Pulmonary artery endothelial cell (primary cell): ENCODE measurements around the gene CDC45. TPM values are rescaled to one million over a fixed set of nuclear protein-coding genes. Genes with fewer than 3 reads are reported as not detected.

Experiments used
- DNase-seq: peaks from one replicate; pipeline ENCODE4 v3.0.0-alpha.2; 2011; ENCODE audit warnings: low read depth, low spot score
- total RNA-seq: library from RNA; depleted of rRNA; stranded (reverse); fragments of >200 nt; gene quantifications from 2 replicates; pipeline ENCODE4 v1.2.3, GENCODE V29; 2014

Gene CDC45
- total RNA-seq, 1 donor from 2014 or later = 30.7 TPM

DNA sequence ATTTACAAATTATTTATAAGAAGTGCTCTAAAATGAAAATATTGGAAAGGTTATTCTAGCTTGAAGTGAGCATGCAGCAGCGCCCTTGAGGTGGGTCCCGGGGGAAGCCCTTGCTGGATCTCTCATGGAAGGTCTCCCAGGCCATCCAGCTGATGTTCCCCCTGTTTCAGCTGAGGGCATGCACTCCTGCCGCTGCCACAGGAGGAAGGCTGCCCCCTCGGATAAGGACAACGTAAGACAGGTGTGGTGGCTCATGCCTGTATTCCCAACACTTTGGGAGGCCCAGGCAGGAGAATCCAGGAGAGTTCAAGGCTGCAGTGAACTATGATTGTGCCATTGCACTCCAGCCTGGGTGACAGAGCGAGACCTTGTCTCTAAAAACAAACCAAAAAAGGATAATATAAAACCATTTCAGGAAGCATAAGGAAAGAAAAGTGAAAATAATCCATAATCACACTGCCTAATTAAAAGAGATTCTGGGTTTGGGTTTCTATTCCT is 15.0 kb downstream of the CDC45 start:
- no peak for DNase-seq

DNA sequence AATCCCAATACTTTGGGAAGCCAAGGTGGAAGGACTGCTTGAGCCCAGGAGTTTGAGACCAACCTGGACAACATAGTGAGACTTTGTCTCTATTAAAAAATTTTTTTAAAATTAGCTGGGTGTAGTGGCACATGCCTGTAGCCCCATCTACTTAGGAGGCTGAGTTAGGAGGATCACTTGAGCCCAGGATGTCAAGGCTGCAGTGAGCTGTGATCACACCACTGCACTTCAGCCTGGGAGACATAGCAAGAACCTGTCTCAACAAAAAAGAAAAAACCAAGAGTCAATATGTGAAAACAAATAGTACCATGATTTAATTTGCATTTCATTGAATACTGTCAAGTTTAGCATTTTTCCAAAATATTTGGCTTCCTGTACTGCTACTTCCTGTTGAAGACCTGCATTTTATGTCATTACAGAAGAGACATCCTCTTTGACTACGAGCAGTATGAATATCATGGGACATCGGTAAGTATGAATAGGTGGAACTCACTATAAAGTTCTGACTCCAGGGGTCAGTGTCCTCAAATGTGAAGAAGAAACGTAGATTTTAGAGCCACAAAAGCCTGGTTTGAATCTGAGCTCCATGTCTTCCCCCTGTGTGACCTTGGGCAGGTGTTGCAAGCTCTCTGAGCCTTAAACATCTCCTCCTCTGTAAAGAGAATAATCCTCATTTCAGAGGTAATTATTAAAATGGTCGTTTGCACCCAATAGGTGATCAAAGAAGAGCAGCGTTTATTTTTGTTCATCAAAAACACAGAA is 16.0 kb downstream of the CDC45 start:
- peak; percentile 26 for DNase-seq

DNA sequence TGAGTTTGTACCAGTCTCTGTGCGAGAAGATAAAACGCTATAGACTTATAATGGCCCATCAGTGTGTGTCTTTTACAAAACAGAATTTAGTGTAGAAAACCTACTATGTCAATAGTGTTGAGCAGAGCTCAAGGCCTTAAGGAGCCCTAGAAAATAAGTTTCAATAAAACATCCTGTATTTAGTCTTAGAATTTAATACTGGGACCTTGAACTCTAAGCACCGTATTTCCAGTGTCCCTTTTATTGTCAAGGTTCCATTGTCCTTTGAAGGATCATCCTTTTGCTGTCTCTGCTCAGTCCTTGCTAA is 16.6 kb downstream of the CDC45 start:
- DNase-seq = no peak

DNA sequence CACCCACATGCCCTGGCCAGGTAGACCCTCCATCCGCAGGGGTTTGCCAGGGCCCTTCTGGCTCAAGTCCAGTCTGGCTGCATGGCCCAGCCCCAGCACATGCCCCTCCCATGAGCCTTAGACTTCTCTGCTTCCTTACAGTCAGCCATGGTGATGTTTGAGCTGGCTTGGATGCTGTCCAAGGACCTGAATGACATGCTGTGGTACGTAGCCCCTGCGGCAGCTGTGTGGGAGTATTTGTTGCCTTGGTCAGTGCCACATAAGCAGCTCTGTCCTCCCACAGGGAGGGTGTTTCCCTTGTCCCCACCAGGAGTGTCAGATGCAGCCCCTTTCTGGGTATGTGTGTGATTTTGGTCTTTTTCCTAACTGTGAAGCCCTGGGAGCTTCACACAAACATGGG is 17.5 kb downstream of the CDC45 start:
- peak; percentile 54 for DNase-seq

DNA sequence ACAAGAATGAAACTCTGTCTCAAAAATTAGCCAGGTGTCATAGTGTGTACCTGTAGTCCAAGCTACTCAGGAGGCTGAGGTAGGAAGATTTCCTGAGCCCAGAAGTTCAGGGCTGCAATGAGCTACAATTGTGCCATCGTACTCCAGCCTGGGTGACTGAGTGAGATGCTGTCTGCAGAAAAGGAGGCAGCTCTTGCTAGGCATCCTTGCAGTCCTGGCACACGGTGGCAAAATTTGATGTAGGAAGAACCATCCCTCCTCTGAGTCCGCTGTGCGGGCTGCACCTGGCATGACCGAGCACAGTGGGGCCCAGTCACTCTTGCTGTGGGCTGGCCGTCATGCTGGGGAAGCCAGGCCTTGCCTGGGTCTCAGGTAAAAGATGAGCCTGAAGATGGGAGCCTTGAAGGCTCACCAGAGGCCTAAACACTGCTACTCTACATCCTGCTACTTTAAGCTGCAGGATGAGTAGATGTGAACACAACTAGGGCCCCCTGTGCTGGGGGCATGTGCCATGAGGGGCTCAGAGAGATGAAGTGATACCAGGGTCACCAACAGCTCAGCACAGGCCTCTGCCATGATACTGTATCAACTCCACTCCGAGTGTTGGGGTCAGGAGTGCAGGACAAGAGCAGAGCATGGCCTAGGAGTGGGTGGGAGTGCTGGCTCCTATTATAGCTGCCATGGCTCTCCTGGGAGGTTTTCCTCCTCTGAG is 18.6 kb downstream of the CDC45 start:
- DNase-seq = no peak

DNA sequence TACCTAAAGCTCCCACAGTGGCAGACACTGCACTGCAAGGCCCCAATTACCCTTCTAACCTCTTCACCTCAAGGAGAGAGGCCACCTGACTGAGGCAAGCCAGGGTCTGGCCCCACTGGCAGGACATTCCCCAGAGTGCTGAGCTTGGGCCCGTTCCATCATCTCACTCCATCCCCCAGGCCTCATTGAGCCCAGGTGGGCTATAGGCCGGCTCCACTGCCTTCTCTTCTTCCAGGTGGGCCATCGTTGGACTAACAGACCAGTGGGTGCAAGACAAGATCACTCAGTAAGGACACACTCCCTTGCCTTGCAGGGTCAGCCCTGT is 19.1 kb downstream of the CDC45 start:
- no peak for DNase-seq

DNA sequence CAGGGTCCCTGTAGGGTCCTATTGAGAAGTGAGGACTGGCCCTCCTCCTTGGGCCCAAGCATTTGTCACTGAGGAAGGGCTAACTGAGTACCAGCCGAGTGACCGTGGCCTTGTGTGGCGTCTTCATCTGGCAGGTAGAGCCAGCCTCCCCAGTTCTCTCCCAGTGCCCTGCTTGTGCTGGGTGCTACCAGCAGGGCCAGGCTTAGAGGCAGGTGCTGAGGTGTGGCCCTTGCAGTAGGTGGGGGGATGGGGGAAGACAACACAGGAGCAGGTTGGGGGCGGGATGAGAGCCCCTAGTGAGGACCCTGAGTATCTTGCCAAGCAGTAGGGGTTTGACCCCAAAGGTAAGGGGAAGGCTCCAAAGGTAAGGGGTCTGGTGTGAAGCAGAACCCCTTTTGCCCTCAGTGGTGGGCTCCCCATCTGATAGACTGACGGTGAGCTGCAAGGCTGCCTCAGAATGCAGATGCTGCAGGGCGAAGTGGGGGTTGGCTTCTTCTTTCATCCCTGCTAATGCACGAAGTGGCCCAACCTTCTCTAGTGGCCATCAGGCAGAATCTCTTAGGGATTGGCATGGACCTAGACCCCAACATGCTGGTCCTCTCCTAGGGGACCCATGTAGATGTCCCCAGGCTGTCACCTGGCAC is 19.6 kb downstream of the CDC45 start:
- DNase-seq = no peak

DNA sequence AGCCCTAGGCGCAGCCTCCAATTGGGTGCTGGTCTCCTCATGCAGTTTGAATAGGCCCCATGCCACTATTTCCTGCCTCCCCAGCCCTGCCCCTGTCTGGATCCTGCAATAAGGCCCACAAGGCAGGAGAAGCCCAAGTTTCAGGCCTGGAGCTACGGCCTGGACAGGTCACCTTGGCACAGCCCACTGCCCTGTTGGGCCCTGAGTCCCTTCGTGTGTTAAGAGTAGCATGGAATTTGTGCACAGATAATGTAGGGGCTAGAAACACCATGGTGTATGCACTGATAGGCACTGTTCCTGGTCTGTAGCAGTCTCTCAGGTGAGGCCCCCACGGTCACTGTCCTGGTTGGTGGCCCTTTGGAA is 20.1 kb downstream of the CDC45 start:
- DNase-seq = no peak

DNA sequence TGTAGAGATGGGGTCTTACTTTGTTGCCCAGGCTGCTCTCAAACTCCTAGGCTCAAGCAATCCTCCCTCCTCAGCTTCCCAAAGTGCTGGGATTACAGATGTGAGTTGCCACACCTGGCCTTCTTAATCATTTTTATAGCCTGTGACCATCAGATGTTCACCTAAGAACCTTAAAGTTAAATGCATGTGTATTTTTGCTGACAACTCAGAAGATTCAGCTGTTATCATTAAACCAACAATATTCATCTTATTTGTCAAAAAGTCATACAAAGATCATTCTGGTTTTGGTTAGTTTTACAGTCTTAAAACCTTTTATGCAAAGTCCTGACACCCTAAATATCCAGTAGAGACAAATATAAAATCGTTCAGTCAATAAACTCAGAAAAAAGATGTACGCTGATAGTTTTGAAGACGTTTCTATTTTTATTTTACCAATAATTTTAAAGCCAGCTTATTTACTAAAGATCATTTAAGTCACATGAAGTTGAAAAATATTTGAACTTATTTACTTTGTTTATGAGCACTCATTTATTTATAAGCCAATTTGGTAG is 22.3 kb downstream of the CDC45 start:
- no peak for DNase-seq

DNA sequence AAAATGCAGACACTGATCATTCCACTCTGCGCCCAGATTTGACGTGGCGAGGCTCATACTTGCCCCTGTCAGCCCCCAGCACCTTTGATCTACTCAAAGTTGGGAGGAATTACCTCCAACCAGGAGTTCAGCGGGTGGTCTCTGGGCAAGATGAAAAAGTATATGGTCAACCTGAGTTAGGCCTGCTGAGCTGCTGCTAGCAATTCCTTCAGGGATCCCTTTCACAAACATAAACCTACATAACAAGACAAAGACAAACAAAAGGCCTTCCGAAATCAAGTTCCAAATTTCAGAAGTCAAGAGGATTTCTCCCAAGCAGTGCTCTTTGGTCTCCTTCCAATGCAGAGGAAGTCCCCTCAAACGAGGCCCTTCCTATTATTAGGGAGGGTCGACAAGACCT is 23.6 kb downstream of the CDC45 start:
- no peak for DNase-seq

DNA sequence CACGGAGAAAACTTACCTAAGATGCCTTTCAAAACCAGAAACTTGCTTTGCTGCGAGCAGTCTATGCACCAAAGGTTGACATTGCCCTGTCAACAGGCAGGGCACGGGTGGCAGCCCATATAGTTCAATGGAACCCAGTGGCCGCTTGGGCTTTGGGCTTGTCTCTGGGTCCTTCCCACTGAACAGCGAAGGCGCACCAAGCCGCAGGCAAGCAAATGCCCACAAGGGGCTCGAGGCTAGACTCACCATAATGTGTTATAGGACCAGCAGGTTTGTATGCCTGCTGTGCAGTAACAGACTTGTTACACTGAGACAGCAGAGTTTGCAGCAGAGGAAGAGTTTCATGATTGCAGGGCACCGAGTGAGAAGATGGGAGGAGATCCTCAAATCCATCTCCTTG is 24.1 kb downstream of the CDC45 start:
- DNase-seq = no peak

DNA sequence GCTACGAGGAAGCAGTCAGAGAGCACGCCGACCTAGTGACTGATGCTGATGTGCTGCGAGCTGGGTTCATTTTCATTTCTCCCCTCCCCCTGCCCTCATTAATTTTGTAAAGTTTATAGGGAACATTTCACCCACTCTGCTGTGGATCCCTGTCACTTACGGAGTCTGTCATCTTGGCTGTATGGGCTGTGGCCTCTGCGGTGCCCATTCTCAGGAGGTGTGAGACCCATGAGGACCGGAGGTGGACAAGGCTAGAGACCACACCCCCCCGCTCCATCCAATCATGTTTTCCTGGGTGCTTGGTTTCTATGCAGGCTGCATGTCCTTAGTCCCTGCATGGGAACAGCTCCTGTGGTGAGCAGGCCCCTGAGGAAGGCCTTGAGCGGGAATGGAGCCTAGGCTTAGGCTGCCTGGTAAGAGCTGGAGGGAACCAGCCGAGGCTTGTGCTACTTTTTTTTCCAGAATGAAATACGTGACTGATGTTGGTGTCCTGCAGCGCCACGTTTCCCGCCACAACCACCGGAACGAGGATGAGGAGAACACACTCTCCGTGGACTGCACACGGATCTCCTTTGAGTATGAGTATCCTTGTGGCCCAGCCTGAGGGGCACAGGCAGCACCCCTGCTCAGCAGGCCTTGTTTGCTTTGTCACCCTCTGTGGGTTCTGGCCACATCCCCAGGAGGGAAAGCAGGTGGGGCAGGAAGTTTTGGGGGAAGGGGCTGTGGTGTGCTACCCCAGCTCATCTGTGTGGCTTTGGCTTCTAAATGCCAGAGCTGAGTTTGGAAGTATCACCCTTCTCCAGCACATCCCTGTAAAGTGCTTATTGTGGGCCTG is 25.4 kb downstream of the CDC45 start:
- no peak for DNase-seq

DNA sequence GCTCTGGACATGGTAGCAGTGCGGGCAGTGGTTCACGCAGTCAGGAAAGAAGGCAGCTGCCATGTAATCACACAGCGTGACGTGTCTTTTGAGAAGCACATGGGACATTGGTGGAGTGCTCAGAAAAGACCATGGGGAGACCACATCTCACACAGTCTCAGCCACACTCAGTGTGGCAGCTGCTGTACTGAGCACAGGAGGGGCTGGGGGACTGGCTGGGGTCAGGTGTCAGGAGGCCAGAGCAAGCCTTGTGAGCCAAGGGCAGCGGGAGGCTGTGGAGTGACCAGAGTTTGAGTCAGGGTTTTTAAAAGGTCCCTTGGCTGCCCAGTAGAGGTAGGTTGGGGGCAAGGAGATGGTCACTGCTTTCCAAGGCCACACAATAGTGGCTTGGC is 26.0 kb downstream of the CDC45 start:
- no peak for DNase-seq

DNA sequence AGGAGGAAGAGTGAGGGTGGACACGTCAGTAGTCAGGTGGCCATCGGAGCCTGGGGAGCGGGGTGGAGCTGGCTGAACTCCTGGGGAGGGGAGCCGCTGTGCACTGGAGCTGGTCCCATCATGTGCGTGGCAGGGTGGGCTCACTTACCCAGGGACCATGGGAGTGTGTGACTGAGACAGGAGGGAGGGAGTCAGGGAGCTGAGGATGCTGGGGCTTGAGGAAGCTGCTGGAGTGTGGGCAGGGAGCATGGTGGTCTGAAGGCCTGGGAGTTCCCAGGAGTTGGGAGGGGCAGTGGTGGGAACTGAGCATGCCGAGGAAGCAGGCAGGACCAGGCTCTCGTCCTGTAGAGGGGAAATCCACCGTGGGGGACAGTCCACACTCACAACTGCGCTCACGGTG is 26.5 kb downstream of the CDC45 start:
- DNase-seq = no peak

DNA sequence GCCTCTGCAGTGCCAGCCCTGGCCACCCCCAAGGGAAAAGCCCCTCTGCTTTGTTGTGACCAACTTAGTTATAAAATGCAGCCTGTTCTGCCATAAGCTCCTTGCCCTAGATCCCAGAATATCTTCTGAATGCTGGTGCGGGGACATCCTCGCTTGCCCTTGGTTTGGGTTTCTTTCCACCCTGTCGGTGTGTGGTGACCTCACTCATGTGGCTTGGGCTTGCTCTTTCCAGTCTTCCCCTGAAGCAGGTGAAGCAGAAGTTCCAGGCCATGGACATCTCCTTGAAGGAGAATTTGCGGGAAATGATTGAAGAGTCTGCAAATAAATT is 27.8 kb downstream of the CDC45 start:
- no peak for DNase-seq

DNA sequence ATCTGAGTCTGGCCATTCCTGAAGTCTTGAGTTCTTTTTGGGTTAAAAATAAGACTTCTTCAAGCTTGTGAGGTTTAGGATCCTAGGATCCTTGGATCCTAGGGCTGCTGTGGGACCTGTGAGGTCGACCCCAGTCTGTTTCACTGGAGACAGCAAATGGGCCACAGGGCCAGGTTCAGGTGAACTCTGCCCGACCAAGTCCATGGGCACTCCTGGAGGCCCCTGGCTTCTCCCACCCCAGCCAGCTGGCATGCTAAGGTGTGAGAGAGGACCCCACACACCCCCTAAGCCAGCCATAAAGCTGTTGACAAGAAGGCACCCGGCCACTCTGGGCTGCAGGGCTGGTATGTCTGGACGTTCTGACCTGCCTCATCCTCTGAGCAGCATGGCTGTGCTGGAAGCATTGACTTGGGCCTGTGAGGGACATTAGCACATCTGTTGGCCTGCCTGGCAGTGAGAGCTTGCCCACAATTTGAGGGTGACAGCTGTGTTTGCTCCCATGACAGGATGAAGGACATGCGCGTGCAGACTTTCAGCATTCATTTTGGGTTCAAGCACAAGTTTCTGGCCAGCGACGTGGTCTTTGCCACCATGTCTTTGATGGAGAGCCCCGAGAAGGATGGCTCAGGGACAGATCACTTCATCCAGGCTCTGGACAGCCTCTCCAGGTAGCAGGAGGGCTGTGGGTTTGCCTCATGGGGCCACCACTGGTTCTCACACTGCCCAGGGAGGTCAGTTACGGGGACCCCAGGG is 28.5 kb downstream of the CDC45 start:
- no peak for DNase-seq

DNA sequence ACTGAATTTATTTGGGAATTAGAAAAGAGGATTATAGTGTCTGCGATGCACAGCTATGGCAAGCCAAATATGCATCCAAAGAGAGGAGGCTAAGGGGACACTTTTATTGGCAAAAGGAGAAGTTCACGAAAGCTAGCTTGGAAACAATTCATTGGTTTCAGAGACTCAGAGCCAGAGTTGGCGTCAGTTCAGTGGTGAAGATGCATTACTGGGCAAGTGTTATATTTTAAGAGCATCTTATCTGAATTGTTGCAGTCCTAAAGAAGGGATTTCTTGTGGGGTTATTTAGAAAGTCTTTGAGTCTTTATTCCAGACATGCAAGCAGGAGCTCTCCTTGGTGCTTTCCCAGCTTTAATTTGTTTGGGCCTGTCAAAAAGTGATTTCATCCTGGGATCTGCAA is 29.5 kb downstream of the CDC45 start:
- DNase-seq = no peak

DNA sequence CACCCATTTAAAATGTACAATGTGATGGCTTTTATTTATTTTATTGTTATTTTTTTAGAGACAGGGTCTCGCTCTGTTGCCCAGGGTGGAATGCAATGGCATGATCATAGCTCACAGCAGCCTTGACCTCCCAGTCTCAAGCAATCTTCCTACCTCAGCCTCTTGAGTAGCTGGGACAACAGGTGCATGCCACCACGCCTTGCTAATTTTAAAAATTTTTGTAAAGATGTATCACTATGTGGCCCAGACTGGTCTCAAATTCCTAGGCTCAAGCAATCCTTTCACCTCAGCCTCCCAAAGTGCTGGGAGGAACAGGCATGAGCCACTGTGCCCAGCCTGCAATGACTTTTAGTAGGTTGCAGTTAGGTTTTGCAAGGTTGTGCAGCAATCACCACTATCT is 30.2 kb downstream of the CDC45 start:
- DNase-seq = no peak

DNA sequence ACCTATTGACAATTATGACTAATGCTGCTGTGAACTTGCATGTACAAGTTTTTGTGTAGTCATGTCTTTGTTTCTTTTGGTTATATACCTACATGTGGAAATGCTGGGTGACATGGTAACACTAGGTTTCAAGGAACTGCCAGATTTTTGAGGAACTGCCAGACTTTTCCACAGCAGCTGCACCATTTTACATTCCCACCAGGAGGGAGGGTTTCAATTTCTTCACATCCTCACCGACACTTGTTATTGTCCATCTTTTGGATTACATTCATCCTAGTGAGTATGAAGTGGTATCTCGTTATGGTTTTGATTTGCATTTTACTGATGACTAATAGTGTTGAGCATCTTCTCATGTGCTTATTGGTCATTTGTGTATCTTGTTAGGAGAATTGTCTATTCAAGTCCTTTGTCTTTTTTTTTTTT is 31.2 kb downstream of the CDC45 start:
- DNase-seq = no peak

DNA sequence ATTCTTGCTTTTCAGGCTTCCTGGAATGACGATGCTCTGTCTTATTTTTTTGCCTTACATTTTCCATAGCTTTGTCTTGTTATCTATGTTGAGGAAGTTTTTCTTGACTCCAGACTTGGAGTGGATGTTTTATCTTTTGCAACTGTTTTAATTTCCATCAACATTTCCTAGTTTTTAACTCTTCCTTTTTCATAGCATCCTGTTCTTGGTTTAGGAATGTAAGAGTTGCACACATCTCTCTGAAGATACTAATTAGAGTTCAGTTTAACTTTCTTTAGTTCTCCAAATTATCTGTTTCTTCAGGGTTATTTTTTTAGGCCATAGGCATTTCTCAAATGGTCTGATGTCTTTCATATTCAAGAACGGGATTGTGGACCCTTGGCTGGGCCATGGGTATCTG is 34.1 kb downstream of the CDC45 start:
- no peak for DNase-seq
